ENCODE results near the gene DNM1L. TPM values are rescaled to one million over a fixed set of nuclear protein-coding genes. Genes with fewer than 3 reads are reported as not detected.

The DNM1L gene
- total and polyA plus RNA-seq, 10 of the 15 experiments (the other 5 are each of a cell fraction or from before 2014, with no cell fraction given), result 23.1 to 201 (median 63.9) TPM

DNA sequence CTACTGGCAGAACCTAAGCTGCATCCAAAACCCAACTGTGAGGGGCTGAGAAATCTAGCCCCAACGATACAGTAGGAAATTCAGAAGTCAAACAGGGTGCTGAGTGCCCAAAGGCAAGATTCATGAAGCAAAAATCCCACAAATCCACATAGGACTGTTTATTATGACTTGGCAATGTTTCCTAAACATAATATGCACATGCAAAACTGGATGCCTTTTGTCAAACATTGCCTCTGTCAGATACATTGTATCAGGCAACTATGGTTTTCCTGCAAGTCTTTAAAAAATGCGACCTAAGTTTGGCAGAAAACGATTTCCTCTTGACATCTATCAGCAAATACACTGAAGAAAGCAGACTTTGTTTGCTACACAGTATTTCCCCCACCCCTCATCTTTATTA is 103.9 kb downstream of the DNM1L start:
- no peak overlapping the region for H3K27ac ChIP-seq (ENCODE audit: control insufficient read depth, insufficient read depth)
- ChIA-PET CTCF (interaction anchor here (0.6 kb wide), 1 partner anchor 1666 kb away, joined by 3 read pairs; no protein-coding TSS in a partner anchor), POLR2A (no interaction called here), SMC1A (ENCODE audit: uncharacterized antibody, unreplicated experiment) (interaction anchor here (1.4 kb wide), 1 partner anchor 27 kb away, joined by 3 read pairs; the partner anchor contains the start of gene YARS2), RAD21 (ENCODE audit: unreplicated experiment) (no interaction called here)
- no peaks in the 10 kb centered on the region for H3K4me1 ChIP-seq (ENCODE audit: control insufficient read depth, insufficient read depth, low read length)
- H4K20me1 ChIP-seq (ENCODE audit: control insufficient read depth, insufficient read depth), result no peaks in the 10 kb centered on the region
- intact Hi-C loops (cut with micrococcal nuclease; ENCODE audit: unreplicated experiment) (no loop called here), in situ Hi-C loops (cut with MboI) (no loop called here)
- H3K9ac ChIP-seq (ENCODE audit: control insufficient read depth, insufficient read depth, low read length), result no peak overlapping the region
- H3K4me2 ChIP-seq (ENCODE audit: control insufficient read depth, insufficient read depth), result no peak overlapping the region
- no TSS peak for BruUV-seq (replicated peaks)
- no peaks in the 10 kb centered on the region for H3K27me3 ChIP-seq (replicated peaks in 1 of 2; ENCODE audit: control insufficient read depth in 2 of 2, insufficient read depth in 2 of 2, low read length in 1 of 2)
- ATAC-seq (no peak), FAIRE-seq (no peak), DNase-seq (ENCODE audit: low read depth, low spot score) (no peak)
- no peaks in the 10 kb centered on the region for H3K9me3 ChIP-seq (replicated peaks; ENCODE audit: control insufficient read depth, insufficient read depth, low read length)
- H2AFZ ChIP-seq (ENCODE audit: control insufficient read depth, low read depth, low read length), result no peak overlapping the region
- TF ChIP-seq ZSCAN29 (IDR thresholded peaks at IDR 0.05), result no peak
- TF ChIP-seq MEF2B (IDR thresholded peaks at IDR 0.05; ENCODE audit: partially characterized antibody, poor library complexity, severe bottlenecking), result no peak
- WGBS (ENCODE audit: insufficient coverage, insufficient replicate concordance, low lambda C conversion rate, missing lambda C conversion rate), result 28% methylated on average over 3 of the region's 3 CpGs
- H3K4me3 ChIP-seq, result no peak overlapping the region
- H3K79me2 ChIP-seq (ENCODE audit: control insufficient read depth, insufficient read depth, low read length), result no peaks in the 10 kb centered on the region
- no peaks in the 10 kb centered on the region for H3K36me3 ChIP-seq (ENCODE audit: control insufficient read depth in 2 of 2, insufficient read depth in 2 of 2, low read length in 1 of 2)

DNA sequence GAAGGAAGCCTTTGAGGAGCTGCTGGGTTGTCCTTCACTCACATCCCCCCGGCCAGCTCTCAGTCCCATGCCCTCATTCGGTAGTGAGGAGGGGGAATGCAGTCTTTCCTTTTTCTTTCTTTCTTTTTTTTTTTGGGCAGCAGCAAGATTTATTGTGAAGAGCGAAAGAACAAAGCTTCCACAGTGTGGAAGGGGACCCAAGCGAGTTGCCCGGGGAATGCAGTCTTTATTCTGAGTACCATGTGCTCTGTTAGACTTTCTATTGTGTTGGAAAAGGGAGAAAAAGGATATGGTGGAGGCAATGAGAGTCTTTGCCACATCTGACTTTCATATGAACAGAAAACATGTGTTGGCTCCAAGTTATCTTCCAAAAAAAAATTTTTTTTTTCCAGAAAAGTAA is 106.5 kb downstream of the DNM1L start:
- ATAC-seq, result no peak
- WGBS (ENCODE audit: insufficient coverage, insufficient replicate concordance, low lambda C conversion rate, missing lambda C conversion rate), result 28% methylated on average over 5 of the region's 5 CpGs
- no peak overlapping the region for H3K9ac ChIP-seq (ENCODE audit: control insufficient read depth, insufficient read depth, low read length)

More for the DNA sequence above, 106.5 kb downstream of the DNM1L start:
- ChIA-PET SMC1A (ENCODE audit: uncharacterized antibody, unreplicated experiment) (interaction anchor here (0.6 kb wide), 1 partner anchor 838 kb away, joined by 3 read pairs; no protein-coding TSS in a partner anchor), RAD21 (ENCODE audit: unreplicated experiment) (no interaction called here), POLR2A (no interaction called here), CTCF (interaction anchor here (0.6 to 1.0 kb wide), 4 partner anchors 19 to 425 kb away, joined by 3 to 4 read pairs (median 4); no protein-coding TSS in a partner anchor)
- Histone ChIP-seq H2AFZ (ENCODE audit: control insufficient read depth, low read depth, low read length) (no peak overlapping the region), H3K4me1 (ENCODE audit: control insufficient read depth, insufficient read depth, low read length) (no peaks in the 10 kb centered on the region), H3K27me3 (replicated peaks in 1 of 2; ENCODE audit: control insufficient read depth in 2 of 2, insufficient read depth in 2 of 2, low read length in 1 of 2) (no peaks in the 10 kb centered on the region), H3K4me3 (no peak overlapping the region), H3K27ac (ENCODE audit: control insufficient read depth, insufficient read depth) (no peak overlapping the region), H3K36me3 (ENCODE audit: control insufficient read depth in 2 of 2, insufficient read depth in 2 of 2, low read length in 1 of 2) (no peaks in the 10 kb centered on the region), H3K79me2 (ENCODE audit: control insufficient read depth, insufficient read depth, low read length) (no peaks in the 10 kb centered on the region), H3K4me2 (ENCODE audit: control insufficient read depth, insufficient read depth) (no peak overlapping the region), H3K9me3 (replicated peaks; ENCODE audit: control insufficient read depth, insufficient read depth, low read length) (no peaks in the 10 kb centered on the region), H4K20me1 (ENCODE audit: control insufficient read depth, insufficient read depth) (no peaks in the 10 kb centered on the region)
- in situ Hi-C loops (cut with MboI) (no loop called here), intact Hi-C loops (cut with micrococcal nuclease; ENCODE audit: unreplicated experiment) (no loop called here)
- TF ChIP-seq STAT3 (IDR thresholded peaks at IDR 0.05; ENCODE audit: low read depth, low read length) (no peak), MXI1 (IDR thresholded peaks at IDR 0.05; ENCODE audit: low read depth, low read length) (no peak), SIN3A (IDR thresholded peaks at IDR 0.05; ENCODE audit: low read depth, low read length) (no peak), ZZZ3 (IDR thresholded peaks at IDR 0.05; ENCODE audit: control insufficient read depth, insufficient read length, low read depth) (no peak), RAD21 (IDR thresholded peaks at IDR 0.05; ENCODE audit: insufficient read depth, low read depth, low read length) (no peak), NFIC (IDR thresholded peaks at IDR 0.05; ENCODE audit: low read depth, low read length) (no peak), ESRRA (IDR thresholded peaks at IDR 0.05; ENCODE audit: low read length) (no peak), FOS (IDR thresholded peaks at IDR 0.05; ENCODE audit: borderline replicate concordance, extremely low read depth, insufficient read length) (no peak), SUZ12 (IDR thresholded peaks at IDR 0.05; ENCODE audit: unreplicated experiment) (no peak)
- TF ChIP-seq, protein P1, sequence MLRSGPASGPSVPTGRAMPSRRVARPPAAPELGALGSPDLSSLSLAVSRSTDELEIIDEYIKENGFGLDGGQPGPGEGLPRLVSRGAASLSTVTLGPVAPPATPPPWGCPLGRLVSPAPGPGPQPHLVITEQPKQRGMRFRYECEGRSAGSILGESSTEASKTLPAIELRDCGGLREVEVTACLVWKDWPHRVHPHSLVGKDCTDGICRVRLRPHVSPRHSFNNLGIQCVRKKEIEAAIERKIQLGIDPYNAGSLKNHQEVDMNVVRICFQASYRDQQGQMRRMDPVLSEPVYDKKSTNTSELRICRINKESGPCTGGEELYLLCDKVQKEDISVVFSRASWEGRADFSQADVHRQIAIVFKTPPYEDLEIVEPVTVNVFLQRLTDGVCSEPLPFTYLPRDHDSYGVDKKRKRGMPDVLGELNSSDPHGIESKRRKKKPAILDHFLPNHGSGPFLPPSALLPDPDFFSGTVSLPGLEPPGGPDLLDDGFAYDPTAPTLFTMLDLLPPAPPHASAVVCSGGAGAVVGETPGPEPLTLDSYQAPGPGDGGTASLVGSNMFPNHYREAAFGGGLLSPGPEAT (IDR thresholded peaks at IDR 0.05; ENCODE audit: low read depth), result no peak
- FAIRE-seq, result no peak
- DNase-seq (ENCODE audit: low read depth, low spot score), result no peak
- BruUV-seq (replicated peaks), result no TSS peak

All from GM12878 (cell line).